ENCODE results near the gene FBXO46.
"Not testable (repeated sequence)": the region's sequence is repeated elsewhere in the genome, so short reads cannot be mapped to it uniquely, and the experiment has no call there.

The FBXO46 gene

DNA sequence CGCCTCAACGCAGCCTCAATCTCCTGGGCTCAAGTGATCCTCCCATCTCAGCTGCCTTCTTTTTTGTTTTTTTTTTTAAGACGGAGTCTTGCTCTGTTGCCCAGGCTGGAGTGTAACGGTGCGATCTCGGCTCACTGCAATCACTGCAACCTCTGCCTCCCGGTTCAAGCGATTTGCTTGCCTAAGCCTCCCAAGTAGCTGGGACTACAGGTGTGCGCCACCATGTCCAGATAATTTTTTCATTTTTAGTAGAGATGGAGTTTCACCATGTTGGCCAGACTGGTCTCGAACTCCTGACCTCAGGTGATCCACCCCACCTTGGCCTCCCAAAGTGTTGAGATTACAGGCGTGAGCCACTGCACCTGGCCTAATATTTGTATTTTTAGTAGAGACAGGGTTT, 10.6 kb downstream of the FBXO46 start:
- H3K79me2 ChIP-seq (ENCODE audit: control insufficient read depth, insufficient read depth, low read length, unreplicated experiment), result peaks cover 15% of the 10 kb centered on the region
- not testable (repeated sequence) for H3K27ac ChIP-seq (ENCODE audit: low read depth, low read length); H2AFZ ChIP-seq (ENCODE audit: low read length, unreplicated experiment)

DNA sequence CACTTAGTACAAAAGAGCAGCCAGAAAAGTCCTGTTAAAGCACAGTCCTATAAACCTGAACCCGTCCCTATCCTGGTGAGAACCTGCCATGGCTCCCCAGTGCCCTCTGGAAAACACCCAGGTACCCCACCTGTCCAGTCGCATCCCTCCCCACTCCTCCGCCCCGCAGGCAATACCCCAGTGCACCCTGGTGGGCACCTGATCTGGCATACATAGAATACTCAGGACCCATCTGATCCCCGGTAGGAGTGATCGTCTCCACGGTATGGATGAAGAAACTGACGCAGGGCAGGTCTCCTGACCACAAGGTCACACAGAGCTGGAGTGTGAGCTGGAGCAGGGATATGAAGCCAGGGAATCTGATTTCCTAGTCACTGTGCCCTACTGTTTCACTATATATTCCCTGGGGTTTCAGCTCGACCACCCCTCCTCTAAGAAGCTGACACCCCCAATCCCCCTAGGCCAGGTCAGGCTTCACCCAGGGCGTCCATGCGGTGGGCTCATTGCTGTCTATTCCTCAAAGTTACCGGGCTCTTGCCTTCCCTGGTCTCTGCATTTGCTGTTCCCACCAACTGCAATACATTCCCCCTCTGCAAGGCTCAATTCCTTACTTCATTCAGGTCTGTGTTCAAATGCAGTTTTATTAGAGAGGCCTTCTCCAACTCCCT, 12.6 kb downstream of the FBXO46 start:
- peak overlapping the region; percentile 79 for H3K4me3 ChIP-seq (ENCODE audit: low read depth, low read length)
- no peak overlapping the region for H2AFZ ChIP-seq (ENCODE audit: low read length, unreplicated experiment)
- H3K4me1 ChIP-seq (ENCODE audit: control insufficient read depth, insufficient read depth, low read length, unreplicated experiment), result peaks cover 21% of the 10 kb centered on the region
- peak overlapping the region; percentile 92 for H3K27ac ChIP-seq (ENCODE audit: low read depth, low read length)
- no peaks in the 10 kb centered on the region for H3K27me3 ChIP-seq (ENCODE audit: insufficient read depth, low read length)
- 0 out of 2 replicates have a peak, but pooled peaks cover 8% of the 10 kb centered on the region for H3K36me3 ChIP-seq (ENCODE audit: insufficient read depth, low read length)
- peaks cover 18% of the 10 kb centered on the region for H3K79me2 ChIP-seq (ENCODE audit: control insufficient read depth, insufficient read depth, low read length, unreplicated experiment)

More for the DNA sequence above, 10.6 kb downstream of the FBXO46 start:
- H3K4me3 ChIP-seq (ENCODE audit: low read depth, low read length); H3K27me3 ChIP-seq (ENCODE audit: insufficient read depth, low read length); H3K36me3 ChIP-seq (ENCODE audit: insufficient read depth, low read length): not testable (repeated sequence)
- H3K4me1 ChIP-seq (ENCODE audit: control insufficient read depth, insufficient read depth, low read length, unreplicated experiment), result peaks cover 32% of the 10 kb centered on the region

DNA sequence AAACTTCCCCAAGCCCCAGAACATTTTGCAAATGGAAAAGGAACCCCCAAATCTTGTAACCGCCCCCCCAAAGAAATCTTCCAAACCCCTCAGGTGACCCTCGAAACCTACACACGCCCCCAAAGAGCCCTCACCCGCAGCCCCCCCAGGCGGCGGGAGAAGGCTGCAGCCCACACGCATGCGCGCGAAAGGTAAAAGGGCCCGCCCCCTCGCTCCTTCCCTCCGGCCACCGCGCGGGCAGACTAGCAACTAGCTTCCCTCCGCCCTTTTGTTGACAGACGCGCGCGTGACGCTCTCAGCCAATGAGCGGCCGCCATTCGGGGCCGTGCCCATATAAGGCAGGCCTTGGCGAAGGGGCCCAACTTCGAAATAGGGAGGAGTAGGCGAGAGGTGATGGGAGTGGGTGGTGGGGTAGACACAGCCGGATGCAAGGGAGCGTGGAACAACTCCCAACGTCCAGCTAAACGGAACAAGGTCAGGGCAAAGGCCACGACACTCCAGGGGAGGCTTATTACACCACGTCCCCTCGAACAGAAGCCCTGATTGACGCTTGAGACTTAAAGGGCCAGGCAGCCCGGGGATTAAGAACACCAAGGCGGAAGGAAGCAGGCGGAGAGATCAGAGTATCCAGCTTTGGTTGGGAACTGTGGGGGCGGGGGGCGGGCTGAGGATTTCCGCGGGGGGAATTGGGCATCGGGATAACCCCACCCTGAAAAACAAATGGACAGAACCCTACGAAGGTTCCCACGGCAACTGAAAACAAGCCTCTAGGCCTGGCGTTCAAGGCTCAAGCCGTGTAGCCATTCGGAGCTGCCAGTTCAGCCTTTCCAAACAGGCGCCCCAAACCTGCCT, 13.3 kb downstream of the FBXO46 start:
- peak overlapping the region; percentile 92 for H3K27ac ChIP-seq (ENCODE audit: low read depth, low read length)
- peak overlapping the region; percentile 79 for H3K4me3 ChIP-seq (ENCODE audit: low read depth, low read length)
- H2AFZ ChIP-seq (ENCODE audit: low read length, unreplicated experiment), result peak overlapping the region; percentile 45
- peaks cover 18% of the 10 kb centered on the region for H3K79me2 ChIP-seq (ENCODE audit: control insufficient read depth, insufficient read depth, low read length, unreplicated experiment)
- H3K4me1 ChIP-seq (ENCODE audit: control insufficient read depth, insufficient read depth, low read length, unreplicated experiment), result peaks cover 20% of the 10 kb centered on the region
- H3K36me3 ChIP-seq (ENCODE audit: insufficient read depth, low read length), result 0 out of 2 replicates have a peak, but pooled peaks cover 8% of the 10 kb centered on the region
- H3K27me3 ChIP-seq (ENCODE audit: insufficient read depth, low read length), result no peaks in the 10 kb centered on the region

DNA sequence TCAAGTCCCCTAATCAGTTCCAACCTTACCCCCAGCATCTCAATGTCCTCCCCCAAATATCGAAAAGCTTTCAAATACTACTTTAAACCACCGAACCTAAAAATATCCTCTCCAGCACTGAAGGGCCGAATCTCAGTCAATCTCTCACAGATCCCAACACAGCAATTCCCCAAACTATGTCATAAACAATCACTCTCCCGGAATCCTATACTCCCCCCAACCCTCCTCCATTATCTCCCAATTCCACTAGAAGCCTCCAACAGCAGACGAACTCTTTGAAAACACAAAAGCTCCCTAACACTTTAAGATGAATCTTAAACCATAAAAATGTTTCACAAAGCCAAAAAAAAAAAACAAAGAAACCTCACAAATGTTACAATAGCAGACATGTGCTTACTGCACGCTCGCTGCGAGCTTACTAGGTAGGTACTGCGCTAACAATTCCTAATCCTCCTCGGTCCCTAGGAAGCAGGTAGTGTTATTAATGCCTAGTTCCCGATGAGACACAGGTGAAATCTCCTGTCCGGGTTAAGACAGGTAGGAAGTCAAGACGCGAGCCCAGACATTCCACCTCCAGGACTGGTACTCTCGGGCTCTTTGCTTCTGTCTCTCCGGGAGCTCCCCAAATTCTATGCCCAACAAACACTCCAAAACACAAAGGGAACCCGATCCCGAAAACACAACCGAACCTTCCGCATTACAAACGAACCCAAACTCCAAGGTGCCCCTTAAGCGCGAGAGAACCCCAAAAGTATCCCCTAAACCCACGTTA, 14.2 kb downstream of the FBXO46 start:
- peak overlapping the region; percentile 45 for H2AFZ ChIP-seq (ENCODE audit: low read length, unreplicated experiment)
- H3K4me1 ChIP-seq (ENCODE audit: control insufficient read depth, insufficient read depth, low read length, unreplicated experiment), result peaks cover 13% of the 10 kb centered on the region
- peak overlapping the region; percentile 69 for H3K27ac ChIP-seq (ENCODE audit: low read depth, low read length)
- H3K79me2 ChIP-seq (ENCODE audit: control insufficient read depth, insufficient read depth, low read length, unreplicated experiment), result peaks cover 18% of the 10 kb centered on the region
- peak overlapping the region; percentile 79 for H3K4me3 ChIP-seq (ENCODE audit: low read depth, low read length)
- H3K27me3 ChIP-seq (ENCODE audit: insufficient read depth, low read length), result no peaks in the 10 kb centered on the region
- H3K36me3 ChIP-seq (ENCODE audit: insufficient read depth, low read length), result 0 out of 2 replicates have a peak, but pooled peaks cover 6% of the 10 kb centered on the region

DNA sequence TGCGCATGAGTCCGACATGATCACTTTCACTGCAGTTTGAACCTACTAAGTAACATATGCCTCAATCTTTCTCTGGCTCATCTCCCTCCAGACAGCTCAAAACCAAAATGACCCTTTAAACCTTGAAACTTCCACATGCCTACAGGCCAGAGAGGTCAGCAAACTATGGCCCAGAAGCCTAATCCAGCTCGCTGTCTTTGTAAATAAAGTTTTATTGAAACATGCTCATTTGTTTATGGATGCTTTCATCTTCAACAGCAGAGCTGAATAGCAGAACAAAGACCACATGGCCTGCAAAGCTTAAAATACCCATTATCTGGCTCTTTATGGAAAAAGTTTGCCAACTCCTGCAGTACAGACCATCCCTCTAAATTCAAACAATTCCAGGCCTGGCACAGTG, 15.6 kb downstream of the FBXO46 start:
- Histone ChIP-seq H3K36me3 (ENCODE audit: insufficient read depth, low read length) (0 out of 2 replicates have a peak, but pooled peaks cover 6% of the 10 kb centered on the region), H3K27me3 (ENCODE audit: insufficient read depth, low read length) (no peaks in the 10 kb centered on the region), H3K79me2 (ENCODE audit: control insufficient read depth, insufficient read depth, low read length, unreplicated experiment) (peaks cover 18% of the 10 kb centered on the region), H3K4me3 (ENCODE audit: low read depth, low read length) (no peak overlapping the region), H2AFZ (ENCODE audit: low read length, unreplicated experiment) (no peak overlapping the region), H3K4me1 (ENCODE audit: control insufficient read depth, insufficient read depth, low read length, unreplicated experiment) (peaks cover 13% of the 10 kb centered on the region), H3K27ac (ENCODE audit: low read depth, low read length) (no peak overlapping the region)

DNA sequence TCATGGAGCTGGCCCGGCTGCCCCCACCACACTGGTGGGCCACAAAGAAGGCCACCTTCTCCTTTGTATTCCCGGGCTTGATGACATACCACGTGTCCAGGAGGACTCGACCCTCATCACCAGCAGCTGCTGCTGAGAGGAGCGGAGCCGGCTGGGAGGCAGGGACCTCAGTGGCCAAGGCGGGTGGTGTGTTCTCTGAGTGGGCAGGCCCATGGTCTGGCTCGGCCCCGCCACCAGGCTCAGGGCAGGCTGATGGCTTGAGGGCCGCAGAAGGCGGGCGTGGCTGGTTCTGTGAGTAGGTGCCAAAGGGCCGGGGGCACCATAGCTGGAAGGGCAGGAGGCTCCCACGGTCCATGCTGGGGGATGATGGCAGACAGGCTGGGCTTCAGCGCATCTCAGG, 17.6 kb downstream of the FBXO46 start:
- H2AFZ ChIP-seq (ENCODE audit: low read length, unreplicated experiment), result no peak overlapping the region
- H3K27me3 ChIP-seq (ENCODE audit: insufficient read depth, low read length), result no peaks in the 10 kb centered on the region
- H3K36me3 ChIP-seq (ENCODE audit: insufficient read depth, low read length), result no peaks in the 10 kb centered on the region
- H3K4me1 ChIP-seq (ENCODE audit: control insufficient read depth, insufficient read depth, low read length, unreplicated experiment), result peaks cover 9% of the 10 kb centered on the region
- H3K4me3 ChIP-seq (ENCODE audit: low read depth, low read length), result no peak overlapping the region
- peaks cover 18% of the 10 kb centered on the region for H3K79me2 ChIP-seq (ENCODE audit: control insufficient read depth, insufficient read depth, low read length, unreplicated experiment)
- H3K27ac ChIP-seq (ENCODE audit: low read depth, low read length), result no peak overlapping the region

DNA sequence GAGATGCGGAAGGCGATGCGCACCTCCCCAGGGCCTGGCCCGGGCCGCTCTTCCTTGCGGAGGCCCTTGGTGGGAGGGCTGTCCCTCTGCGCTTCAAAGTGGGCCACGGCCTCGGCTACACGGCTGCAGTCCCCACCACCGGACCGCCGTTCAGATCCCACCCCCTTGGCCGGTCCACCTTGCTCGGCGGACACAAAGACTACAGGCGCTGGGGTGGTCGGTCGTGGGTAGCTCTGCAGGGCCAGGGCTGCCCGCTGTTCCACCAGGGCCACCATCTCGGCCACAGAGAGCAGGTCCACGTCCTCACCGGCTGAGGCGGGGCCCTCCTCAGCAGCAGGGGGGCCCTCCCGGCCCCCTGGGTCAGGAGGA, 18.0 kb downstream of the FBXO46 start:
- no peak overlapping the region for H2AFZ ChIP-seq (ENCODE audit: low read length, unreplicated experiment)
- H3K27ac ChIP-seq (ENCODE audit: low read depth, low read length), result no peak overlapping the region
- no peaks in the 10 kb centered on the region for H3K27me3 ChIP-seq (ENCODE audit: insufficient read depth, low read length)

DNA sequence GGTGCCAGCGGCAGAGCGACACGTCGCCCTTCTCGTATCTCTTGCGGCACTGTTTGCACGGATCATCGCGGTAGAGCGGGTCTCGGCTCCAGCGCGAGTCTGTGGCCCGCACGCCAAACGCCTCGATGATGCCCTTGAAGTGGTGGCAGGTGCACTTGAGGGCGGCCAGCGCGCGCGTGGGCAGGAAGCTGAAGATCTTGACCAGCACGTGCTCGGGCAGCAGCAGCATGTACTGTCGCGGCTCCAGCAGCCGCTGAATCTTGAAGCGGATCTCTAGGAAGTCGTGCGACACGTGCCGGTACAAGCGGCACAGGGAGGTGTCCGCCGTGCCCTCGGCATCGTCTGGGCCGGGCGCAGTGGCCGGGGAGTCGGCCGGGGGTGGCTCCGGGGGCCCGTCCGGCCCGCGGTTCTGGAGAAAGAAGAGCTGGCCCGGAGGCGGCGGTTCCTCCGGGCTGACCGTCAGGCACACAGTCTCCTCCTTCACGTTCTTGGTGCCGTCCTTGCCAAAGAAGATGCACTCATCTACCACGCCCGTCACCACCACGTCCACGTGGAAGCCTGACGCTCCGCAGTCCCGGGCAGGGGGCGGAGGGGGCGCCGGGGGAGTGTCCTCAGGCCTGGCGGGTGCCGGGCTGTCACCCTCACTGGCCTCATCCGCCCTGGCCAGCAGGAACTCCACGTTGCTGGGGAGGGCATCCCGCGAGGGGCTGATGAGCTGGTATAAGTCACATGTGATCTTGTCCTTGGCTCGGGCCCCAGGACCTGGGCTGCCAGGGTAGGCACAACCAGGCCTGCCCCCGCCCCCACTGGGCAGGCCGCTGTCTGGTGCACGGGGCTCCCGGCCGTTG, 18.6 kb downstream of the FBXO46 start:
- H2AFZ ChIP-seq (ENCODE audit: low read length, unreplicated experiment), result no peak overlapping the region
- H3K4me1 ChIP-seq (ENCODE audit: control insufficient read depth, insufficient read depth, low read length, unreplicated experiment), result peaks cover 5% of the 10 kb centered on the region
- H3K79me2 ChIP-seq (ENCODE audit: control insufficient read depth, insufficient read depth, low read length, unreplicated experiment), result peaks cover 18% of the 10 kb centered on the region
- no peak overlapping the region for H3K4me3 ChIP-seq (ENCODE audit: low read depth, low read length)
- no peaks in the 10 kb centered on the region for H3K36me3 ChIP-seq (ENCODE audit: insufficient read depth, low read length)
- no peaks in the 10 kb centered on the region for H3K27me3 ChIP-seq (ENCODE audit: insufficient read depth, low read length)
- no peak overlapping the region for H3K27ac ChIP-seq (ENCODE audit: low read depth, low read length)

More for the DNA sequence above, 18.0 kb downstream of the FBXO46 start:
- Histone ChIP-seq H3K4me3 (ENCODE audit: low read depth, low read length) (no peak overlapping the region), H3K79me2 (ENCODE audit: control insufficient read depth, insufficient read depth, low read length, unreplicated experiment) (peaks cover 18% of the 10 kb centered on the region), H3K36me3 (ENCODE audit: insufficient read depth, low read length) (no peaks in the 10 kb centered on the region), H3K4me1 (ENCODE audit: control insufficient read depth, insufficient read depth, low read length, unreplicated experiment) (peaks cover 5% of the 10 kb centered on the region)

DNA sequence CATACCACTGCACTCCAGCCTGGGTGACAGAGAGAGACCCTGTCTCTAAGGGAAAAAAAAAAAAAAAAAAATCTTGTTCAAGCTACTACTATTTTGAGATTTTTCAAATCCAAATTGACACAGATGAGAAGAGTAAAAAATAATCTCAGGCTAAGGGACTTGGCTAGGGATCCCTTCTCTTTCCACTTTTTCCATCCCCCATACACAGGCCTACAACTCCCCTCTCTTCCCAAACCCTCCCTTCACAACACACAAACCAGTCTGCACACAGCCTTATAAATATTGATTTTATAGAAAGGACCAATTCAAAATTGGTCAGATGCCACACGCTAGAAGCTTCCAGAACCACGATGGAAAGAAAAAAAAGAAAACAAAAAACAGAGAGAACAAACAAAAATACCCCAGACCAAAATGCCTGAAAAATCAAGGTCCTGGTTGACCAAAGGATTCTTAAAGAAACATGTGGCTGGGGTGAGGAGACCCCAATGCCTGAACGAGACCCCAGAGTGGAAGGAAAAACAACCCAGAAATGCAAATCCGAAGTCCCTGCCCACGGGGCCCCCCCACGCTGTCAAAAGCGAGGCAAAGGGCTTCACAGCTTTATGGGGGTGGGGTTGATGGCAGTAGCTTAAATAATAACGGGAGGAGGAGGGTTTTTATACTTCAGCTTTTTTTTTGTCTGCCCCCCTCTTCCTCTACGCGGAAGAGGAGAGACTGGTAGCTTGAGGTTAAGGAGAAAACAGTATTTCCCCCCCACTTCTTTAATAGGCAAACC, 20.2 kb downstream of the FBXO46 start:
- Histone ChIP-seq H3K79me2 (ENCODE audit: control insufficient read depth, insufficient read depth, low read length, unreplicated experiment) (peaks cover 10% of the 10 kb centered on the region), H3K4me1 (ENCODE audit: control insufficient read depth, insufficient read depth, low read length, unreplicated experiment) (no peaks in the 10 kb centered on the region), H3K27me3 (ENCODE audit: insufficient read depth, low read length) (no peaks in the 10 kb centered on the region), H2AFZ (ENCODE audit: low read length, unreplicated experiment) (no peak overlapping the region), H3K36me3 (ENCODE audit: insufficient read depth, low read length) (no peaks in the 10 kb centered on the region), H3K27ac (ENCODE audit: low read depth, low read length) (no peak overlapping the region), H3K4me3 (ENCODE audit: low read depth, low read length) (no peak overlapping the region)
